ENCODE data around the gene GABRR2.

GRCh38 chr6:89320012-89320559, 5.0 kb upstream of the GABRR2 start:
- TF ChIP-seq CTCF (IDR thresholded peaks at IDR 0.05; ENCODE audit: low read length): no peak
- no peak for TF ChIP-seq EZH2phosphoT487 (IDR thresholded peaks at IDR 0.05; ENCODE audit: low read length)
